Measurements from ENCODE around the gene SLC7A5. TPM values are rescaled to one million over a fixed set of nuclear protein-coding genes. Genes with fewer than 3 reads are reported as not detected.

Gene SLC7A5
- total RNA-seq, 1 donor = 42.8 TPM

DNA sequence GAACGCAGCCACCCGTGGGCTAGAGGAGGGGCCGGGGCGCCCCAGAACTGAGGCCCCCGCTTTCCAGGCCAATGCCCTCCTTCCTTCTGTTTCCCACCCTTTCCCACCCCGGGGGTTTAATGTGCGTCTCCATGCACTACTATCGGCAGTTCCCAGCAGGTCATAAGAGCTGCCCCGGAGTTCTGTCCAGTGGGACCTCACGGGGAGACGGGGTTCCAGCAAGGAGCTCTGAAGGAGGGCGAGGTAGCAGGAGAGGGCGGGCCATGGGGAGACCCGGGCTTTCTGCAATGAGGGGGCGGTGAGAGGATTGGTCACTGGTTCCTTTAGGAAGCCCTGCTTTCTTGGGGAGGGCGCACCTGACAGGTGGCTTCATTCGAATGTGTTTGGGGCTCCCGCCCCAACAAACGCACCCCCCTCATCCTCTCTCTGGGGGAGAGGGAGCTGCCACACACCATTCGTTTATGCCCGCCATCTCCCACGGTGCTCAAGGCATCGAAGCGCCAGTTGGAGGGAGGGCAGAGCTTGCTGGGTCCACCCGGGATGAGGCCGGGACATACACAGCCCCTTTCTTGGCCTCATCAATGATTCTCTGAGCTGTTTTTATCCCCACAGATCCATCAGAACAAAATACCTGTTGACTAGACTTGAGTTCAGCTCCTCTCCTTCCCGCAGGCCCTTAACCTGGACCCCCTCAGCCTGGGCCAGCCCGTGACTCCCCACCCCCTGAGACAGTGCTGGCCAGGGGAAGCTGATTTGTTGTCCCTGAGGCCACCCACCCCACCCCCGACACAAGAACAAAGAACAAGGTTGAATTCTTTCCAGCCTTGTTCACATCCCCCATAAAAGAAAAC lies 44.1 kb downstream of the SLC7A5 start:
- DNase-seq (ENCODE audit: low read depth) = no peak
- TF ChIP-seq, protein P1, sequence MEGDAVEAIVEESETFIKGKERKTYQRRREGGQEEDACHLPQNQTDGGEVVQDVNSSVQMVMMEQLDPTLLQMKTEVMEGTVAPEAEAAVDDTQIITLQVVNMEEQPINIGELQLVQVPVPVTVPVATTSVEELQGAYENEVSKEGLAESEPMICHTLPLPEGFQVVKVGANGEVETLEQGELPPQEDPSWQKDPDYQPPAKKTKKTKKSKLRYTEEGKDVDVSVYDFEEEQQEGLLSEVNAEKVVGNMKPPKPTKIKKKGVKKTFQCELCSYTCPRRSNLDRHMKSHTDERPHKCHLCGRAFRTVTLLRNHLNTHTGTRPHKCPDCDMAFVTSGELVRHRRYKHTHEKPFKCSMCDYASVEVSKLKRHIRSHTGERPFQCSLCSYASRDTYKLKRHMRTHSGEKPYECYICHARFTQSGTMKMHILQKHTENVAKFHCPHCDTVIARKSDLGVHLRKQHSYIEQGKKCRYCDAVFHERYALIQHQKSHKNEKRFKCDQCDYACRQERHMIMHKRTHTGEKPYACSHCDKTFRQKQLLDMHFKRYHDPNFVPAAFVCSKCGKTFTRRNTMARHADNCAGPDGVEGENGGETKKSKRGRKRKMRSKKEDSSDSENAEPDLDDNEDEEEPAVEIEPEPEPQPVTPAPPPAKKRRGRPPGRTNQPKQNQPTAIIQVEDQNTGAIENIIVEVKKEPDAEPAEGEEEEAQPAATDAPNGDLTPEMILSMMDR (IDR thresholded peaks at IDR 0.05; ENCODE audit: insufficient read depth, low read length) = no peak
- H3K4me3 ChIP-seq (ENCODE audit: low read depth, low read length) = no peak overlapping the region

DNA sequence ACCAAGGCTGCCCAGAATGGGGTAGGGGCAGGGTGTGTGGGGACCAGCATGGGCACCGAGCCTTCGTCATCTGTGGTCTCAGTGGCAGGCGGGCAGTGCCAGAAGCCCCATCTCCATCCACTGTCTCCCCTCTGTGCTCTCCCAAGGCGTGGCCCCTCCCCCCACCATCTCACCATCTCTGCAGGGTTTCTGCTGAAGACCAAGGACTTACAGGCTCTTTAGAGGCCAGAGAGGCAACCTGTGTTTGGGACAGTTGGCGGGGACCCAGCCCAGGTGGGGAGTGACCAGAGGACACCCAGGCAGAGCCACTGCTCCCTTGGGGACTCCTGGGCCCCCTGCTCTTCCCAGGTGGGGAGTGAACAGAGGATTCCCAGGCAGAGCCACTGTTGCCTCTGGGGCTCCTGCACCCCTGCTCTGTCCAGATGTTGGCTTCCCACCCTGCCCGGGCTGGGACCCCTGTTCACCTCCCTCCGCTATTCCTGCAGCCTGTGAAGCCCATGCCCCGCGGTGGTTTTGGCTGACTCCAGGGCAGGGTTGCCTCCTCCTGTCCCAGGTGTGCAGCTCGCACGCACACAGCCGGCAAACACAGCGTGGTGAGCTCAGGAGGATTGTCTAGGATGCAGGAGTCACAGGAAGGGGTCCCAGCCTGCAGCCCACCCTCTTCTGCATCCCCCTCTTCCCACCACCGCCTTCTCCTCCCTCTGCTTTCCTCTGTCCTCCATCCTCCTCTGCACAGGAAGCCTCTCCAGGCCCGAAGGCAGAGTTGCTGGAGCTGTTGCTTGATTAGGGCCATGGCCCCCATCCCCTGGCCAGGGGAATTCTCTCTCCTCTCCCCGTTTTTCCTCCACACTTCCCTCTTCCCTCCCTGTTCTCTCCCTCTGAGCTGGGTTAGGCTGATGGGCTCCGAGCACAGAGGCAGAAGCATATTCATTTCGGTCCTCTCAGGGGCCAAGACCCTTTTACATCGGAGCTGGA lies 45.0 kb downstream of the SLC7A5 start:
- no peak overlapping the region for H3K4me3 ChIP-seq (ENCODE audit: low read depth, low read length)
- TF ChIP-seq, protein P1 (IDR thresholded peaks at IDR 0.05; ENCODE audit: insufficient read depth, low read length) = no peak
- no peak for DNase-seq (ENCODE audit: low read depth)

DNA sequence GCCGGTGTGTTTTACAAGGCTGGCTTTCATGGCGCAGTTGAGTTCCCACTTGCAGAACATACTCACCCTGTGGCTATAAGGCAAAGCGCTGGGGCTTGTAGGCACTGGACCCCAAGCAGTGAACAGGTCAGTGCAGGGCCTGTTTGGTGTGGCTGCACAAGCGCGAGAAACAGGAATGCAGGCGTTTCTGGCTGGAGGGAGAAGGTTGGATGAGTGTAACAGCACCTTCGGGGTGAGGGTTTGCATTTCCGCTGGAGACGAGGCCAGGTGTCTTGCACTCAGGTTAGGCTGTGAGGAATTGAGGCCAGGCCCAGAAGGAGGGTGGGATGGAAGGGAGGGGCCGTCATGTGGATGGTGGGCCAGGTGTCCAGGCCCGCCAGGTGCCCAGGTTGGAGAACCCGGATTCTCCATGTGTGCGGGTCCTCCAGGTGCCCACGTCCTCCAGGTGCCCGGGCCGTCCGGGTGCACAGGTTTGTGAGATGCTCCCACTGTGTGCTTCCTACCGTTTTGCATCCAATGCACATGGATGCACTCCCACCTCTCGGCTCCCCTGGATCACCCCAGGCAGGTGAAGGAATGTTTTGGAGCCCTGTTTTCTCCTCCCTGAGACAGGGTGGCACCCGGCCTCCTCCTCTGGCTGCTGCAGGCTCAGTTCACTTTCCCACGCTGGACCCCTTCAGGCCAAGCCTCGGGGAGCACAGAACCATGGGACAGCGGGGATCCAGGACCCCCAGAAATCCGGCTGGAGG lies 46.0 kb downstream of the SLC7A5 start:
- TF ChIP-seq, protein P1 (IDR thresholded peaks at IDR 0.05; ENCODE audit: insufficient read depth, low read length) = no peak
- H3K4me3 ChIP-seq (ENCODE audit: low read depth, low read length) = no peak overlapping the region
- no peak for DNase-seq (ENCODE audit: low read depth)

DNA sequence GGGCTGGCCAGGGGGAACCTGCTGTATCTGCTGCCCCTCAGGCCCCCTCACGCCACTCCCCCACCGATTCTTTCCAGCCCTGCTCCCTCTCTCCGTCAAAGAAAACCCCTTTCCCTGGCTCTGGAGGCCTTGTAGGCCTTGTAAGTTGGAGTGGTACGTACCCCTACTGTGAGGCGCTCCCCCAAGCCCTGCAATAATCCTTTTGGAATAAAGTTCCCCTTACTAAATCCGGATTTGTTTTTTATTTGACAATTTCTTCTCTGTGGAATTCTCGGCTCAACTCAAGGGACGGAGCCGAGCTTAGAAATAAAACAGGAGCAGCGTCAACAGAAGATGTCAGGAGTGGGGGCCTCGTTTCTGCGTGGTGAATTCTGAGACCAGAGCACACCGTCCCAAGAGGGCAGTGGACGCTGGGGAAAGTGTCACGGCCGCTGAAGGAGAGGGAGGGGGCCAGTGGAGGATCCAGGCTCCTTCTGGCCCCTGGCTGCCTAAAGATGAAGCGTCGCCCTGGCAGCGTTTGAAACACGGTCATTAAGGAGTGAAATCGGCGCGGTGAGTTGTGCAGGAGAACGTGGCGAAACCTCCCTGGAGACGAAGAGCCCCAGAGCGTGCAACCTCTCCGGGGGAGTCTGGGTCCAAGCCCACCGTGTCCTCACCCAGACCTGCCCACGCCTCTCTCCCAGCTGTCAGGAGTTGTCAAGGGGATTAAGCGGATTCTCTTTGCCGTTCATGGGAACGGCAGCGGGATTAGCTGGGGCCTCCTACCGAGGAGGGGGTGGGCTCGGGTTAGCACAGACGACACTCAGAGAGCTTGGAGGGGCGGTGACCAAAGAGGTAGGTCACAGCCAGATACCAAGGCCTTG lies 47.0 kb downstream of the SLC7A5 start:
- H3K4me3 ChIP-seq (ENCODE audit: low read depth, low read length) = no peak overlapping the region
- no peak for DNase-seq (ENCODE audit: low read depth)
- TF ChIP-seq, protein P1 (IDR thresholded peaks at IDR 0.05; ENCODE audit: insufficient read depth, low read length) = no peak

DNA sequence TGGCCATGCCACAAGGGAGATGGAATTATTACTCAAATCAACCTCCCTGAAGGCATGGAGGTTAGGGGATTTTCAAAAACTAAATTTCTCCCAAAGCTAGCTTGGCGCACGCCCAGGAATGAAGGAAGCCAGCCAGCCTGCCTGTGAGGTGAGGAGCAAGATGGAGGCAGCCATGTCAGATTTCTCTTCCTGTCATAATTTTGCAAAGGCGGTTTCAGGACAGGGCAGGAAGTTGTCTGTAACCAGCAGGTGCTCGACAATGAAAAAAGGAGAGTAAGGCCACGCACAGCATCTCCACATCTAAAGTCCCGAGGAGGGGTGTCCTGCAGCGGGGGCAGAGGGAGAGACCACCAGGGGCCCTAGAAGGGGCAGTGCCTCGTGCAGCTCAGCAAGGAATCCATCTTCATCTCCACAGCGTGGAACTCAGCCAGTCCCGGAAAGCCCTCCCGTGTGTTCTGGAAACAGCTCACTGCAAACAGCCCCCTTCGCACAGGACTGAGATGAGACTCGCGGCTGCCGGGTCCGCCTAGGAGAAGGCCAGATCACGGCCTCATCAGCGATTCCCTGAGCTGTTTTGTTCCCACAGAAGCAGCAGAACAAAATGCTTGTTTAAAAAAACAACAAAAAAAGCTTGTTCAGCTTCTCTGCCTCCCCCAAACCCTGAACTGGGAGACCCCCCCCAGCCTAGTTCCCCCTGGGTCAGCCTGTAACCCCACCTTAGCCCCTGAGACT lies 47.8 kb downstream of the SLC7A5 start:
- TF ChIP-seq, protein P1 (IDR thresholded peaks at IDR 0.05; ENCODE audit: insufficient read depth, low read length) = no peak
- no peak for DNase-seq (ENCODE audit: low read depth)
- H3K4me3 ChIP-seq (ENCODE audit: low read depth, low read length) = no peak overlapping the region

All from fibroblast of the aortic adventitia (primary cell).